Activated CD4-positive, alpha-beta T cell treated with anti-CD3 and anti-CD28 coated beads for 36 hours (primary cell): ENCODE data around the gene EPC1. TPM values are rescaled to one million over a fixed set of nuclear protein-coding genes. Genes with fewer than 3 reads are reported as not detected.

ENCODE experiments used
- ATAC-seq: fragments of 200-7000 bp; cut with Tn5 transposase; one replicate; pipeline ENCODE4 v1.10.0; 2021; ENCODE audit warnings: mild to moderate bottlenecking, moderate library complexity
- CTCF ChIA-PET: fragments of 350-600 bp; sonication (Branson Sonifier 250); formaldehyde crosslinking; loops from one replicate; lab custom pipeline; 2021; ENCODE audit warnings: antibody characterized with exemption; lab: Charles Lee
- POLR2A ChIA-PET: fragments of 350-600 bp; sonication (Branson Sonifier 250); formaldehyde crosslinking; loops from one replicate; lab custom pipeline; 2021; ENCODE audit warnings: antibody characterized with exemption, inconsistent platforms; lab: Charles Lee
- DNase-seq: peaks from one replicate; pipeline ENCODE4 v3.0.0-alpha.2; 2020
- H3K27ac Mint-ChIP-seq: one replicate; pipeline ENCODE4 v1.8.0; 2021; ENCODE audit warnings: mixed read lengths
- H3K27me3 Mint-ChIP-seq: one replicate; pipeline ENCODE4 v1.8.0; 2021; ENCODE audit warnings: mixed read lengths
- H3K36me3 Mint-ChIP-seq: one replicate; pipeline ENCODE4 v1.8.0; 2021; ENCODE audit warnings: low read depth, mixed read lengths
- H3K4me1 Mint-ChIP-seq: one replicate; pipeline ENCODE4 v1.8.0; 2021; ENCODE audit warnings: mixed read lengths
- H3K4me3 Mint-ChIP-seq: one replicate; pipeline ENCODE4 v1.8.0; 2021; ENCODE audit warnings: mild to moderate bottlenecking, moderate library complexity, mixed read lengths
- H3K9me3 Mint-ChIP-seq: one replicate; pipeline ENCODE4 v1.8.0; 2021; ENCODE audit warnings: low read depth, mixed read lengths
- intact Hi-C, 2 experiments: fragments of 100-400 bp; cut with DNase I in 1 of 2; cut with micrococcal nuclease in 1 of 2; formaldehyde crosslinking; loops; one replicate each; pipeline versions ENCODE4 v1.14.2 to v1.15.1; 2022 to 2024; cut with DNase I, micrococcal nuclease
- total RNA-seq, 2 experiments: library from RNA; stranded (reverse); gene quantifications; one replicate each; pipeline ENCODE4 v1.2.3, GENCODE V29; 2021

EPC1 gene
- total RNA-seq, 2 experiments from 2014 or later = 28.8 to 31.0 TPM

DNA sequence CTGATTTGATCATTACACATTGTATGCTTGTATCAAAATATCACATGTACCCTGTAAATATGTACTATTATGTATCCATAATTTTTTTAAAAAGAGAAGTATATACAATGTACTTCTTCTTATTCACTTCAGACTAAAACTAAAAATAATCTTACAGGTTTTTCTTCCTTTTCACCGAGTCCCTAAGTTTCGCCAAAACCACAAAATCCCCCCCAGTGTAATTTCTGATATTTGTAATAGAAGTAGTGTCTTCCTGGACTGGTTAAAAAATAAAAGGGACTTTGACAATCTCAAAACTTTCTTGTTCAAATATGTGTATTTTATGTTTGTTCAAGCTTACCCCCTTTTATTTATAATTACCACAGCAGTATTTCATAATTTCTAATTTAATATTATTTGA, 23.9 kb downstream of the EPC1 start:
- H3K4me3 Mint-ChIP-seq = no peak overlapping the region
- ChIA-PET POLR2A (no interaction called here), CTCF (interaction anchor here (0.7 to 1.2 kb wide), 2 partner anchors 15 to 23 kb away, joined by 3 to 4 read pairs; no protein-coding TSS in a partner anchor)
- DNase-seq (no peak), ATAC-seq (no peak)
- no peak overlapping the region for H3K27ac Mint-ChIP-seq
- H3K4me1 Mint-ChIP-seq = peaks cover 85% of the 10 kb centered on the region
- no peaks in the 10 kb centered on the region for H3K27me3 Mint-ChIP-seq
- peaks cover 14% of the 10 kb centered on the region for H3K36me3 Mint-ChIP-seq
- H3K9me3 Mint-ChIP-seq = no peaks in the 10 kb centered on the region
- intact Hi-C loops = no loop called here

DNA sequence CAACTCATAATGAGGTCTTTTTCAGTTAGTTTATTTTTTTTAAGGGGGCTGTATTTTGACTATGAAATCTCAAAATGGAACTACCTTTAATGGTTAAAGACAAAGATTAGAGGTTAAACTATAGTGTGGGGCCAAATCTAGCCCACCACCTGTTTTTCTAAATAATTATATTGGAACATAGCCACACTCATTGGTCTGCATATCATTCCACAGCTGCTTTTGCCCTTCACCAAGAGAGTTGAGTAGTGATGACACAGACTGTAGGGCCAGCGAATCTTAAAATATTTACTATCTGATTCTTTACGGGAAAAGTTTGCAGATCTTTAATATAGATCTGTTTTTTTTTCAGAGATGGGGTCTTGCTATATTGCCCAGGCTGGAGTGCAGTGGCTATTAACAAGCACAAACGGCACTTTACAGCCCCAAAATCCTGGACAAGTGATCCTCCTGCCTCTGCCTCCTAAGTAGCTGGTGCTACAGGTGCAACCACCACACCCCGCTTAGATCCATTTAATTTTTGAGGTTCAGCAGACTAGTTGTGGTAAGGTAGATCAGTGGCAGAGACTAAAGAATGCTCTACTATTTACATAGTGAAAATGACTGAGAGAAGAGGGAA, 25.8 kb downstream of the EPC1 start:
- Mint-ChIP-seq H3K4me3 (no peak overlapping the region), H3K27ac (peak overlapping the region; percentile 56), H3K36me3 (peaks cover 17% of the 10 kb centered on the region), H3K27me3 (no peaks in the 10 kb centered on the region), H3K9me3 (no peaks in the 10 kb centered on the region), H3K4me1 (peaks cover 84% of the 10 kb centered on the region)
- ATAC-seq (no peak), DNase-seq (no peak)
- CTCF ChIA-PET = interaction anchor here (0.5 to 1.1 kb wide), 2 partner anchors 14 to 75 kb away, joined by 4 read pairs; no protein-coding TSS in a partner anchor
- intact Hi-C loops = no loop called here
- POLR2A ChIA-PET = interaction anchor here (0.7 kb wide), 1 partner anchor 14 kb away, joined by 4 read pairs; no protein-coding TSS in a partner anchor

DNA sequence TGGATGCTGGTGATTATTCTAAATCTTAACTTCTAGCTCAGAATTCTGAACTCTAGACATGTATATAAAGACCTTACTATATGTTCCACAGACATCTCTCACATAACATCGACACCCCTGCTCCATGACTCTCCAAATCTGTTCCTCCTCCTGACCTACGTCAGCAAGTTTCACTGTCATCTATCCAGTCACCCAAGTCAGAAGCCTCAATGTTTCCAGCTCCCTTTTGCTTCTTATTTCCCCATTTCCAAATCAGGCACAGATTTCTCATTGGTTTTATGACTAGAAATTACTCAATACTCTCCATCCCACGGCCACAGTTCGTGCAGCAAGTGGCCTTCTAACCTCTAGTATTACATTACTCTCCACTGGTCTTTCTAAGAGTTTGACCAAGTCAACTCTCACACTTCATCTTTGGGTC, 28.5 kb downstream of the EPC1 start:
- POLR2A ChIA-PET = interaction anchor here (0.6 to 1.5 kb wide), 5 partner anchors 15 to 59 kb away, joined by 3 to 7 read pairs (median 4); no protein-coding TSS in a partner anchor
- Mint-ChIP-seq H3K9me3 (no peaks in the 10 kb centered on the region), H3K27me3 (no peaks in the 10 kb centered on the region), H3K36me3 (peaks cover 19% of the 10 kb centered on the region), H3K27ac (peak overlapping the region; percentile 69), H3K4me1 (peaks cover 87% of the 10 kb centered on the region), H3K4me3 (peak overlapping the region; percentile 1)
- DNase-seq (peak; percentile 38), ATAC-seq (peak; percentile 71)
- CTCF ChIA-PET = interaction anchor here (1.0 to 1.4 kb wide), 3 partner anchors 24 to 50 kb away, joined by 3 to 4 read pairs (median 3); no protein-coding TSS in a partner anchor
- intact Hi-C loops = loop anchor here (1.0 to 10.0 kb wide), 4 partner anchors 14 to 1614 kb away; no protein-coding TSS in a partner anchor

DNA sequence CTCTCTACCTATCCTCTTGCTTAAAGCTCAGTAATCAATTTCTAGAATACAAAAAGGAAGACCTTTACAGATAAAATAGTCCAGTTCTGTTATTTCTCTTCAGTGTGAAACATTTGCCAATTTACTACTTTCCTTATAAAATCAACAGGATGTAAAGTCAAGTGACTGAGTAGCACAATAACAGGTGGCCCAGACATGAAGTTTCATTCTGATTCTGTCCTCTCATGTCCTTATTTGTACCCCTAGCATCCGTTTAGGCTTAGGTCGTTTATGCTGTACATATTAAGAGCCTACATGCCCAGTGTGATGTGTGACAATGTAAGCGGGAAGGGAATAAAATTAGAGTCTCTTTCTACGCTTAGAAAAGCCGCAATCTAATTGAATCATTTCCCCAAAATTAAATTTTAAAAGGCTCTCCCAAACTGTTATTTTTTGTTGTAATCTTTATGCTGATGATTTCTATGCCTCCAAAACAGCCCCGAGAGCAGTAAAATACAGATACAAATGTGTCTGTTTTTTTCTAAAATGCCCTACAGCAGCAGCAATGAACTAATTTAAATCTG, 29.1 kb downstream of the EPC1 start:
- ChIA-PET CTCF (interaction anchor here (1.0 to 1.4 kb wide), 3 partner anchors 24 to 51 kb away, joined by 3 to 4 read pairs (median 3); no protein-coding TSS in a partner anchor), POLR2A (interaction anchor here (0.5 to 1.5 kb wide), 5 partner anchors 16 to 267 kb away, joined by 3 to 7 read pairs (median 4); no protein-coding TSS in a partner anchor)
- peak; percentile 24 for DNase-seq
- peaks cover 87% of the 10 kb centered on the region for H3K4me1 Mint-ChIP-seq
- H3K4me3 Mint-ChIP-seq = peak overlapping the region; percentile 1
- peak overlapping the region; percentile 69 for H3K27ac Mint-ChIP-seq
- no peaks in the 10 kb centered on the region for H3K27me3 Mint-ChIP-seq
- H3K36me3 Mint-ChIP-seq = peaks cover 19% of the 10 kb centered on the region
- no peaks in the 10 kb centered on the region for H3K9me3 Mint-ChIP-seq
- intact Hi-C loops = loop anchor here (1.0 to 10.0 kb wide), 4 partner anchors 14 to 1613 kb away; no protein-coding TSS in a partner anchor
- ATAC-seq = peak; percentile 93

DNA sequence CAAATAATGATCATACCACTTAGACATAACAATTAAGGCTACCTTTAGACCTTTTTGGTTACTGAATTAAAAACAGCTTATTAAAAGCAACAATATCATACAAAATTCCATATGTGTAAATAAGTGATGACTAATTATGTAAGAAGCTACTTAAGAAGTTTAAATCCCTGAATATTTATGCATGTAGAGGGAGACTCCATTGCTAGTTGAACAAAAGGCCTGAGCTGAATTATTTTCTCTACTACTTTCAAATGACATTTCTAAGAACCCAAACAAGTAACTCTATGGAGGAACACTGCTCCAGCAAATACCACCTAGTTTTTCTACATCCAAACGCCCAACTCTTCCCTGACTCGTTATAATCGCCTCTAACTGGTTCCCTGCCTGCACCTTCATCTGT, 31.5 kb downstream of the EPC1 start:
- CTCF ChIA-PET = interaction anchor here (0.7 to 2.2 kb wide), 5 partner anchors 9 to 108 kb away, joined by 3 to 9 read pairs (median 4); no protein-coding TSS in a partner anchor
- no peak for ATAC-seq
- H3K4me1 Mint-ChIP-seq = peaks cover 83% of the 10 kb centered on the region
- intact Hi-C loops = loop anchor here in 1 of 2 experiments (10.0 kb wide), 1 partner anchor 1611 kb away; no protein-coding TSS in a partner anchor
- POLR2A ChIA-PET = interaction anchor here (0.7 kb wide), 1 partner anchor 19 kb away, joined by 3 read pairs; no protein-coding TSS in a partner anchor
- no peaks in the 10 kb centered on the region for H3K27me3 Mint-ChIP-seq
- peak overlapping the region; percentile 70 for H3K27ac Mint-ChIP-seq
- DNase-seq = no peak
- peaks cover 12% of the 10 kb centered on the region for H3K36me3 Mint-ChIP-seq
- no peaks in the 10 kb centered on the region for H3K9me3 Mint-ChIP-seq
- H3K4me3 Mint-ChIP-seq = no peak overlapping the region

DNA sequence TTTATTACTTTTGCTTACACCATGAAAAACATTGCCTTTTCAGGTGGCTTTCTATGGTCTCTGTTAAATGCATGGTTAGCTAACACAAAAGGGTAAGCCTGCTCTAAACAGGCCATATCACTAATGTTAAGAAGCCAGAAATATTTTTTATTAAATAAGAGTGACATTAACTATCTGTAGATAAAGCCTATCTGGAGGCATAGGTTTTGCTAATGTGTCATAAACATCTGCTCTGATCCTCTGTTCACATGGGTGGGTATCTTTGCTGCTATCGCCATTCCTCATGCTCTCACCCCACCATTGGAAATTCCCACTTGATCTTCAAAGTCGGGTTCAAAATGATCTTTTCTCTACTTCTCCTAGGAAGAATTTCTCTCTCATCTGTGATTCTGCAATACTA, 32.4 kb downstream of the EPC1 start:
- Mint-ChIP-seq H3K4me3 (no peak overlapping the region), H3K9me3 (no peaks in the 10 kb centered on the region), H3K27me3 (no peaks in the 10 kb centered on the region), H3K36me3 (peaks cover 12% of the 10 kb centered on the region), H3K4me1 (peaks cover 78% of the 10 kb centered on the region), H3K27ac (peak overlapping the region; percentile 78)
- DNase-seq = no peak
- CTCF ChIA-PET = interaction anchor here (0.8 to 2.2 kb wide), 8 partner anchors 9 to 211 kb away, joined by 3 to 9 read pairs (median 4); no protein-coding TSS in a partner anchor
- intact Hi-C loops = loop anchor here in 1 of 2 experiments (10.0 kb wide), 1 partner anchor 1610 kb away; no protein-coding TSS in a partner anchor
- ATAC-seq = no peak
- POLR2A ChIA-PET = no interaction called here

DNA sequence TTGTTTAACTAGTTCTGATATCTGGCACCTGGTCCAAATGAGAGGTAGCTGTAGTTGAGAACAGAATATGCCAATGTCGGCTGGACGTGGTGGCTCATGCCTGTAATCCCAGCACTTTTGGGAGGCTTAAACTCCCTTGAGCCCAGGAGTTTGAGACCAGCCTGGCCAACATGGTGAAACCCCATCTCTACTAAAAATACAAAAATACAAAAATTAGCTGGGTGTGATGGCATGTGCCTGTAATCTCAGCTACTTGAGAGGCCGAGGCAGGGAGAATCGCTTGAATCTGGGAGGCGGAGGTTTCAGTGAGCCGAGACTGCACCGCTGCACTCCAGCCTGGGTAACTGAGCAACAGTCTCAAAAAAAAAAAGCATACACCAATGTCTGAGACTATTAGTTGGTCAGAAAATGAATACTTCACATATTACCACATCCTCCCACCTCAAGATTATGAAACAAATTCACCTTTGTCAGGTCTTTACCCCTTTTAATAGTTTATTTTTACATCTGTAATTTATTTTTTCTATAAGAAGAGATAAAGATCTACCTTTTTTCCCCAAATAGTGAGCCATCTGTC, 38.8 kb downstream of the EPC1 start:
- intact Hi-C loops = loop anchor here in 1 of 2 experiments (5.0 kb wide), 1 partner anchor 39 kb away; the partner anchor contains the start of gene EPC1
- DNase-seq (peak; percentile 32), ATAC-seq (peak; percentile 67)
- H3K4me1 Mint-ChIP-seq = peaks cover 64% of the 10 kb centered on the region
- ChIA-PET CTCF (no interaction called here), POLR2A (no interaction called here)
- H3K4me3 Mint-ChIP-seq = peak overlapping the region; percentile 15
- peak overlapping the region; percentile 62 for H3K27ac Mint-ChIP-seq
- H3K9me3 Mint-ChIP-seq = no peaks in the 10 kb centered on the region
- H3K27me3 Mint-ChIP-seq = no peaks in the 10 kb centered on the region
- H3K36me3 Mint-ChIP-seq = peaks cover 22% of the 10 kb centered on the region

DNA sequence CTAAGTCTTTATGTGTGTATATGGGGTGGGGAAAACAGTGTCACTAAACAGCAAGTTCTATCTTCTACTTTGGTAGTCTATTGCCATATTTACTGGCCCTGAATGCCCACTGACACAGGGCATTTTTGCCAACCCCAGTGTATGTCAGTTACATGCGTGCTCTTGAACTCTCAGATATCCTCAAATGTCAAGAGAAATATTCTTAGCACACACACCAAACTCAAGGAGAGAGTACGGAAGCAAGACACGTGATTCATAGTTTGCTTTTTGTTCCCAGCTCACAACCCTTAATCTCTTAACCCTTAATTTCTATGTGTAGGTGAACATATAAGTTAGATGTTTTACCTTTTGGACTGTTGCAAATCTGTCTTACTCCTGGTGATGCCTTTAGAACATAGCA, 39.3 kb downstream of the EPC1 start:
- ATAC-seq (no peak), DNase-seq (no peak)
- POLR2A ChIA-PET = interaction anchor here (0.5 kb wide), 1 partner anchor 14 kb away, joined by 4 read pairs; no protein-coding TSS in a partner anchor
- intact Hi-C loops = loop anchor here in 1 of 2 experiments (5.0 kb wide), 1 partner anchor 40 kb away; the partner anchor contains the start of gene EPC1
- Mint-ChIP-seq H3K27me3 (no peaks in the 10 kb centered on the region), H3K4me1 (peaks cover 61% of the 10 kb centered on the region), H3K27ac (peak overlapping the region; percentile 39), H3K4me3 (peak overlapping the region; percentile 12), H3K9me3 (no peaks in the 10 kb centered on the region), H3K36me3 (peaks cover 28% of the 10 kb centered on the region)
- CTCF ChIA-PET = no interaction called here

DNA sequence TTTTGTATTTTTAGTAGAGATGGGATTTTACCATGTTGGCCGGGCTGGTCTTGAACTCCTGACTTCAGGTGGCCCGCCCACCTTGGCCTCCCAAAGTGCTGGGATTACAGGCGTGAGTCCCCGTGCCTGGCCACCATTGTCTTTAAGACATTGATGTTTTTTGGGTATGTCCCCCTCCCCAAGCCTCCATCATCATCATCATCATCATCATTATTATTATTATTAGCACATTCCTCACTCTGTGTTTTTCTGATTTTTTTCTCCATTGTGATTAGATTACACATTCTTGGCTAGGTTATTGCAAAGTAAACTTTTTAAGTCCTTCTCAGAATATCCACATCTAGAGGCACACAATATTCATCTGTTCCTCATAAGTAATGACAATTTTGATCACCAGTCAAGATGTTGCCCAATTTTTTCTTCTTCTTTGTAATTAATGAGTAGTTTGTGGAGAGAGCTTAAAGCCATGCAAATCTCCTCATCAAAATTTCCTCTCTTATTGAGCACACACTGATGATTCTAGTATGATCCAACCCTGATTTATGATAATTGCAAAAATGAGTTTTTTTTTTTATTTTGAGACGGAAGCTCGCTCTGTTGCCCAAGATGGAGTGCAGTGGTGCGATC, 47.5 kb downstream of the EPC1 start:
- peak; percentile 68 for ATAC-seq
- Mint-ChIP-seq H3K9me3 (no peaks in the 10 kb centered on the region), H3K4me3 (peak overlapping the region; percentile 50), H3K27ac (peak overlapping the region; percentile 84), H3K27me3 (no peaks in the 10 kb centered on the region), H3K36me3 (peaks cover 35% of the 10 kb centered on the region), H3K4me1 (peaks cover 67% of the 10 kb centered on the region)
- POLR2A ChIA-PET = interaction anchor here (0.6 to 0.7 kb wide), 5 partner anchors 19 to 254 kb away, joined by 3 to 6 read pairs (median 4); no protein-coding TSS in a partner anchor
- no peak for DNase-seq
- CTCF ChIA-PET = interaction anchor here (0.9 kb wide), 1 partner anchor 43 kb away, joined by 3 read pairs; no protein-coding TSS in a partner anchor
- intact Hi-C loops = loop anchor here in 1 of 2 experiments (5.0 kb wide), 1 partner anchor 33 kb away; no protein-coding TSS in a partner anchor

DNA sequence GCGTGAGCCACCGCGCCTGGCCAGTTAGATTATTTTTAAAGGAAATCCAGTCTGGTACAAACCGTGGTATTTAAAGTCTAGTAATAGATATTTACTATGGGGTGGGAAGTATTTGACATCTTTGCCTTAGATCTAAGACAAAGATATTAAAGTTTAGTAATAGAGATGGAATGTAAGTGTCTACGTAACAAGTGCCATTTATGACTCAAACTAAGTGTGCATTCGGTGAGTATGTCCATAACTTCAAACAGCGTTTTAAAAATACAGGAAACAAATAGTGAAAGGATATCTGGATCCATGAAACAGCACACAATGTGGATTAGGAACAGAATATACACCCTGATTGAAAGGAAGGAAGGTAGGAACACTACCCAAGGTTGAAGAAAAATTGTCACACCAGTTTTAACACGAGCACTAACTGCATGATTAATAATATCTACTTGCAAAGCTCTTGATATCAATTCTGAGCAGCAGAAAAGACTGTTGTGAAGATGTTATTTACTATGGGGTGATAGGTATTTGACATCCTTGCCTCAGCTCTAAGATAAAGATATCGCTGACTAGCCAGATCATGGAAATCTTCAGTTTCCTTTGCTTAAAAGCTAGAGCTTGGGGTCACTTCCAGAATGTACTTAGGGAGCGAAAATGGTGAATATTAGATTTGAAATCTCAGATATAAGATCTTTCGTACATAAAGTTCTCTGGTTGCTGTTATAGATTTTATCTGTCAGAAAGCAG, 48.7 kb downstream of the EPC1 start:
- intact Hi-C loops = loop anchor here in 1 of 2 experiments (5.0 kb wide), 1 partner anchor 34 kb away; no protein-coding TSS in a partner anchor
- ChIA-PET POLR2A (no interaction called here), CTCF (interaction anchor here (1.1 kb wide), 1 partner anchor 9 kb away, joined by 4 read pairs; no protein-coding TSS in a partner anchor)
- Mint-ChIP-seq H3K27me3 (no peaks in the 10 kb centered on the region), H3K4me1 (peaks cover 59% of the 10 kb centered on the region), H3K36me3 (peaks cover 26% of the 10 kb centered on the region), H3K9me3 (no peaks in the 10 kb centered on the region), H3K4me3 (peak overlapping the region; percentile 50), H3K27ac (peak overlapping the region; percentile 82)
- no peak for ATAC-seq
- no peak for DNase-seq
